Stimulated activated CD4-positive, alpha-beta T cell treated with anti-CD3 and anti-CD28 coated beads, Interleukin-1b, Interleukin-23, amount 100 ng/mL, for 4 hours (primary cell): ENCODE measurements around the gene TIPARP.
"Not testable (repeated sequence)": the region's sequence is repeated elsewhere in the genome, so short reads cannot be mapped to it uniquely, and the experiment has no call there.

Experiments used
- DNase-seq, 2 donors: peaks; one replicate each; pipeline ENCODE4 v3.0.0-alpha.2; 2020; ENCODE audit warnings: low read depth in 2 of 2

TIPARP gene

GRCh38 chr3:156646958-156647357 lies 27.4 kb upstream of the TIPARP start:
- no peak for DNase-seq

- DNase-seq, result no peak
These were observed 26.3 kb upstream of the TIPARP start for GRCh38 chr3:156648086-156648485.

- DNase-seq, result no peak
These were observed 24.7 kb upstream of the TIPARP start for GRCh38 chr3:156649681-156650080.

- DNase-seq, result not testable (repeated sequence)
These were observed 21.7 kb upstream of the TIPARP start for GRCh38 chr3:156652661-156653060.

GRCh38 chr3:156654834-156655233 lies 19.6 kb upstream of the TIPARP start:
- no peak for DNase-seq

- DNase-seq, result no peak
These were observed 18.4 kb upstream of the TIPARP start for GRCh38 chr3:156655819-156656550.

GRCh38 chr3:156657440-156657839 lies 16.9 kb upstream of the TIPARP start:
- DNase-seq, result no peak

DNA sequence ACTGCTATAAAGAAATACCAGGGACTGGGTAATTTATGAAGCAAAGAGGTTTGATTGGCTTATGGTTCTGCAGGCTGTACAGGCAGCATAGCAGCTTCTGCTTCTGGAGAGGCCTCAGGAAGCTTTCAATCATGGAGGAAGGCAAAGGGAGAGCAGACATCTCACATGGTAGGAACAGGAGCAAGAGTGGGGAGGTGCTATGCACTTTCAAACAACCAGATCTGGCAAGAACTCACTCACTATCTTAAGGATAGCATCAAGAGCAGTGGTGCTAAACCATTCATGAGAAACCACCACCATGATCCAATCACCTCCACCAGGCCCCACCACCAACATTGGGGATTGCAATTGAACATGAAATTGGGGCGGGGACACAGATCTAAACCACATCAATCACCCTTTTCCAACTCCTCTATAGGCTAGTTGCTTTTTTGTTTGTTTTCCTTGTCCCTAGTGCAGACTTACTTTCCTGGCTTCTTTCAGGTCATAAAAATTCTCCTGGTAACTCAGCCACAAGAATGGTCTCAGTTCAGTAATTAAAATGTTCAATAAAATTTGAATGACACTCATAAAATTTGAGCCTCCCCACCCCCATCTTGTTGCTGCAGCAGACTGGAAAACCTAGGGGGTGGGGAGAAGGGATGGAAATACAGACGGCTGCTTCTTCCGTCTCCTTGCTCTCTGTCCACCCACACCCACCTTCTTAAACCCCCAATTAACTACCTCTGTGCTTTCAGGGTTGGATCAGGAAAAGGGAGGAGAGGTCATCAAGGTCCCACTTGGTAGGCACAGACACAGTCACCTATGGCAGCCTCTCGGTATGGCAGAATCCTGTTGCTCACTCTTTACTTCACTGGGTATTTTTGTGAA lies 16.3 kb upstream of the TIPARP start:
- DNase-seq, result no peak

DNA sequence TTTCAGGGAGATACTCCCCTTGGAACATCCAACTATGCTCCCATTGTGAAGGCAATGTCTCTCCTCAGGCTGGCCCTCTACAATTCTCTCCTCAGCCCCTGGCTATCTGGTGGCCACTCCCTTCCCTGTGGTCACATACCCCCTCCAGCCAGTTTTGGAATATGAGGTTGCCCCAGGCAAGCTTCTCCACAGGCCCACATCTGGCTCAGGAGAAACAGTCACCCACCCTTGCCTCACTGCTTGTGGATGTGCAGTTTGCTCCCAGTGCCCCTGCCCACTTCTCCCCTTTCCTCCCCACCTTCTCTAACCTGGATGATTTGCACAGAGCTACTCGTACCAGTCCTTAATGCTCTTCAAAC lies 15.7 kb upstream of the TIPARP start:
- no peak for DNase-seq

DNA sequence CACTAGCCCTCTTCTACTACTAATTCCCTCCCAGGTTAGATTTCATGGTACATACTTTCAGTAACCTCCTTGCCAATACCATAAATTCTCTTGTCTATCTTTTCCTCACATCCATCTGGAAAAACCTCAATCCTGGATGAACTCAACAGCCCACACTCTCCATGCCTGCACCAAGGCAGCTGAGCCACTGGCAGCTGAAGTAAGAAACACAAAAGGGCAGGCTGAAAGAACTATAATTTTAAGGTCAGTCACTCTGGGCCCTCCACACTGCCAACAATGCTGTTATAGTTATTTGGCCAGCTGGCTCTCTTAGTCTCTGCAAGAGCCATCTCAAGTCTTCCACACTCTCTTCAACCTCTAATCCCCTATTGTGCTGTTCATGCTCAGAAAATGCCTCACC lies 15.1 kb upstream of the TIPARP start:
- DNase-seq, result no peak

DNA sequence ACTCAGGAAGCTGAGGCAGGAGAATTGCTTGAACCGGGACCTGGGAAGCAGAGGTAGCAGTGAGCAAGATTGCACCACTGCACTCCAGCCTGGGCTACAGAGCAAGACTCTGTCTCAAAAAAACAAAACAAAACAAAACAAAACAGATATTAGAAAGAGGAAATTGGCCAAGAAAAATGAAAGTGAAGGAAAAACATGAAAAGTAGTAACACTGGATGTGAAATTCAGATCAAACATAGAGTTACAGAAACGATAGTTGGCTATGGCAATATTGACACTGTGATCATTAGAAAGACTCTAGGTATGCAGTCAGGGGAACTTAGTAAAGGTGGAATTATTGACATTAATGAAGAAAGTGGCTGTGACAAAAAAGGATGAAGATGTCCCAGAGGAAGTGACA lies 13.2 kb upstream of the TIPARP start:
- no peak for DNase-seq

- DNase-seq, result no peak
These were observed 10.2 kb upstream of the TIPARP start for GRCh38 chr3:156664011-156664830.

DNA sequence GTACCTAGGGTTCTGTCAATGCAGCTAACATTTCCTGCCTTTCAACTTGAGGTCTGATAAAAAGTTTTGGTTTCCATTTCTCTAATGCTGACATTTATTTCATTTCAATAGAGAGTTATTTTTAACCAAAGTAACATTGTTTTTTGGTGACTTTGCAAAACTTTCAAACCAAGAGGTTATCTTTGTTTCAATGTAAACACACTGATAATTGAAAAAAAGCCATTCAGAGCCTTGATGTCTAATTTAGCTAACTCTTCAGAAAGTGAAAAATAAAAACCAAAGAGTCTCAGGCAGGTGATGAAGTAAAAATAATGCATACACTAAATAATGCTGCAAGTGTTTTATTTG lies 9.6 kb upstream of the TIPARP start:
- no peak for DNase-seq

GRCh38 chr3:156665291-156665690 lies 9.1 kb upstream of the TIPARP start:
- no peak for DNase-seq

DNA sequence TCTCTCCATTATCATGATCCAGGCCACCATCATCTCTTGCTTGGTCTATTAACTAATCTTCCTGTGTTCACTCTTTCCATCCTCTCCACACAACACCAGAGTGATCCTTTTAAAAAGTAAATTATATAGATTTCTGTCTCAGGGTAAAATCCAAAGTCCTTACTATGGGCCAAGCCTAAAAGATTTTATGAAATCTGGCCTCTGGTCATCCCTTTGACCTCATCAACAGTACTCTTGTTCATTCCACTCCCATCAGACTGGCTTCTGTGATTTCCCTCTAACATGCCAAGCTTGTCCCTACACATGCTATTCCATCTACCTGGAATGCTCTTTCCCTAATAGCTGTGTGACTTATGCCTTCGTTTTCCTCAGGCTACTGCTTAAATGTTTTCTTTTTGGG lies 8.3 kb upstream of the TIPARP start:
- DNase-seq, result no peak

DNA sequence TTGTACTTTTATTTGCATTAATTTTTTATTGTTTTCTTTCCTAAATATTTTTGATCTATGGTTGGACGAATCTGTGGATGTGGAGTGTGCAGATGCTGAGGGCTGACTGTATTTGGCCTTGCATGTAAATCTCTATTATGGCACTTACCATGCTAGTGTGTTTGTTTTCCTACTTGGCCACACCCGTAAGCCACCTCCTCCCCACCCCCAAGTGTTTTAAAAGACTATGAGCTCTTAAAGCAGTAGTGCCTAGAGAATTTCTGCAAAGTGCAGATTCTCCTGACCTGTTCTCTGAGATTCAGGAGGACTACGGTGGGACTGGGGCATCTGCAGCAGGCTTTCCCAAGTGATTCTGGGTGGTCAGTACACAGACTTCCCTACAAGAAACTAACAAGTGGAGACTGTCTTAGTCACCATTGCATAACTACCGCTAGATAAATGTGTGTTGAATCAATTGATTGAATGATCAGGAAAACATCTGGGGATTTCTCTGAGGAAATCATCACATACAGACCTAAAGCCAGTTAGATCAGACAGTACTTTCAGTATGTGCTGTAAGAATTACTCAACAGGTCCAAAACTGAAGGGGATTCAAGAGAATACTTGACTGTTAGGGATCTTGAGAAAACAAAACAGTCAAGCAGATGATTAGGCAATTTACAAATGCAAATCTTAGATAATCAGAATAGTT lies 6.2 kb upstream of the TIPARP start:
- no peak for DNase-seq

DNA sequence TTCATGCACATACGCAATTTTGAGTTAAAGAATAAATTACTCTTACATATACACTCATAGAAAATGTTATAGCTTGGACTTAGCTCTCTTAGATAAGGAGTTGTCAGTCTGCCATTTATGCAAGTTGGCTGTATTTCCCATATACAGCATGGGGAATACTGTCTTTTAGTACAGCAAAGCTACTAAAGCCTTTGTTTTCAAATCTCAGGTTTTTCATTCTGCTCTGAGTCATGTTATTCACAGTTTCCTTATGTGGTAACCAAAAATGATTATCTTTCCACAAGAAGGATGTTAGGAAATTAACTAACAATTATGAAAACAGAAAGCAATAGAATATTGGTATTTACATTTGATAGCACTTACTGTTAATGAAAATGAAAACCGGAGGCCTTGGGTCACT lies 4.3 kb upstream of the TIPARP start:
- DNase-seq, result no peak

- no peak for DNase-seq
These were observed 3.7 kb upstream of the TIPARP start for GRCh38 chr3:156670652-156671051.

- DNase-seq, result no peak
These were observed 701 bp upstream of the TIPARP start for GRCh38 chr3:156673732-156674045.

DNA sequence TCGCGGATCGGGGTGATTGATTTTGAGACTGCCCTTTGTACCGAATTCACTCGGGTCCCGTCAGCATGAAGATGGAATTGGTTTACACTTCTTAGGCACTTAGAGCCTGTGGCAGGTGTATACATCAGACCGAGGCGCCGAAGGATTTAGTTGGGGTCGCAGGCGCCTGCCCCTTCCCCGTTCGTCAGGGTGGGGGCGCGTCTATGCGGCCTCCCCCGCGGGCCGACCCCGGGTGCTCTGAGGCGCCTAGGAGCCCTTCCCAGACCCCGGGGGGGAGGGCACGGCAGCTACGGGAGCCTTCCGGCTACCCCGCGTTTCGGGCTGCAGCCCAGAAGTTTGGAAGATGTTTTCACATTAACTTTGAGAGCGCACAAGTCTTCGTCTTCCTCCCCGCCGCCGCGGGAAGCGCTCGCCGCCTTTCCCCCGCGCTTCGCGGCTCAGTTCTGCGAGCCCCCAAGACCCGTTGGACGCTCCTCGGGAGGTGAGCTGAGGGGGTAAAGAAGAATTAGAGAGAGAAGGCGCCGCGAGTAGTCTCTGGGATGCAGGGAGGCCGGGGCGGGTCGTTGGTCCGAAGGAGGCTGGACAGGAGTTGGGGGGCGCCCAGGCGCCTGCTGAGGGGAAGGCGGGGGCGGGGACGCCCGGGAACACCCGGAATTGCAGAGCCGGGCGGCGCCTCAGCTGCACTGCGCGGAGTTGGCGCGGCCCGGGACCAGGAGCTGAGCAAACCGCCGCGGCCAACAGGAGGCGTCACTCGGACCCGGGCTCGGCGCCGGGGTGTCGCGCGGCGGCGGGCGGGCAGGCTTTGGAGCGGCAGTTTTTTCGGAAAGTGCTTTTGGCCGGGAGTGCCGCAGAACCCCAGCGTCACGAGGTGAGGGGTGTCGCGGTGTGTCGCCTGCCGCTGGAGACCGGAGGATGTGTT lies 780 bp downstream of the TIPARP start:
- DNase-seq, result peak; percentile 2 to 32
